Neutrophil (primary cell): ENCODE measurements around the gene HIGD1A.

ENCODE experiments used
- H3K27ac ChIP-seq: fragments of 200-600 bp; sonication (generic); 2 replicates; pipeline ENCODE4 v1.5.1; 2016; ENCODE audit warnings: mild to moderate bottlenecking, moderate library complexity
- H3K27me3 ChIP-seq: fragments of 200-600 bp; sonication (generic); 2 replicates; pipeline ENCODE4 v1.6.0; 2016; ENCODE audit warnings: mild to moderate bottlenecking
- H3K36me3 ChIP-seq: fragments of 200-600 bp; sonication (generic); 2 replicates; pipeline ENCODE4 v1.5.1; 2017
- H3K4me1 ChIP-seq, 2 experiments: fragments of 200-600 bp in 1 of 2; sonication (generic) in 1 of 2; 1 replicate in 1 of 2; 2 replicates in 1 of 2; pipeline versions ENCODE4 v1.5.1 to v1.6.1; 2013 to 2016; ENCODE audit warnings: low read depth in 1 of 2, low read length in 1 of 2, mild to moderate bottlenecking in 1 of 2, moderate library complexity in 1 of 2; ENCODE audit not compliant: control insufficient read depth in 1 of 2, insufficient read depth in 1 of 2
- H3K4me3 ChIP-seq, 2 experiments: fragments of 200-600 bp in 1 of 2; sonication (generic) in 1 of 2; 1 replicate in 1 of 2; 2 replicates in 1 of 2; pipeline ENCODE4 v1.5.1; 2013 to 2016; ENCODE audit warnings: low read depth in 1 of 2, low read length in 1 of 2, mild to moderate bottlenecking in 1 of 2, moderate library complexity in 1 of 2
- H3K9me3 ChIP-seq: fragments of 200-600 bp; sonication (generic); 2 replicates; pipeline ENCODE4 v1.5.1; 2016
- TF ChIP-seq, protein P1 (sequence below): fragments of 200-600 bp; sonication (generic); IDR thresholded peaks from 2 replicates; pipeline ENCODE4 v1.5.1; 2016; ENCODE audit warnings: antibody characterized with exemption

HIGD1A gene

GRCh38 chr3:42771271-42771670 is 33.0 kb downstream of the HIGD1A start:
- H3K27me3 ChIP-seq: no peaks in the 10 kb centered on the region
- H3K4me1 ChIP-seq: peaks cover 26 to 28% of the 10 kb centered on the region in 2 experiments
- peak overlapping the region; percentile 99 for H3K27ac ChIP-seq
- no peaks in the 10 kb centered on the region for H3K9me3 ChIP-seq
- H3K4me3 ChIP-seq: no peak overlapping the region
- H3K36me3 ChIP-seq: no peaks in the 10 kb centered on the region
- TF ChIP-seq, protein P1, sequence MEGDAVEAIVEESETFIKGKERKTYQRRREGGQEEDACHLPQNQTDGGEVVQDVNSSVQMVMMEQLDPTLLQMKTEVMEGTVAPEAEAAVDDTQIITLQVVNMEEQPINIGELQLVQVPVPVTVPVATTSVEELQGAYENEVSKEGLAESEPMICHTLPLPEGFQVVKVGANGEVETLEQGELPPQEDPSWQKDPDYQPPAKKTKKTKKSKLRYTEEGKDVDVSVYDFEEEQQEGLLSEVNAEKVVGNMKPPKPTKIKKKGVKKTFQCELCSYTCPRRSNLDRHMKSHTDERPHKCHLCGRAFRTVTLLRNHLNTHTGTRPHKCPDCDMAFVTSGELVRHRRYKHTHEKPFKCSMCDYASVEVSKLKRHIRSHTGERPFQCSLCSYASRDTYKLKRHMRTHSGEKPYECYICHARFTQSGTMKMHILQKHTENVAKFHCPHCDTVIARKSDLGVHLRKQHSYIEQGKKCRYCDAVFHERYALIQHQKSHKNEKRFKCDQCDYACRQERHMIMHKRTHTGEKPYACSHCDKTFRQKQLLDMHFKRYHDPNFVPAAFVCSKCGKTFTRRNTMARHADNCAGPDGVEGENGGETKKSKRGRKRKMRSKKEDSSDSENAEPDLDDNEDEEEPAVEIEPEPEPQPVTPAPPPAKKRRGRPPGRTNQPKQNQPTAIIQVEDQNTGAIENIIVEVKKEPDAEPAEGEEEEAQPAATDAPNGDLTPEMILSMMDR: no peak

DNA sequence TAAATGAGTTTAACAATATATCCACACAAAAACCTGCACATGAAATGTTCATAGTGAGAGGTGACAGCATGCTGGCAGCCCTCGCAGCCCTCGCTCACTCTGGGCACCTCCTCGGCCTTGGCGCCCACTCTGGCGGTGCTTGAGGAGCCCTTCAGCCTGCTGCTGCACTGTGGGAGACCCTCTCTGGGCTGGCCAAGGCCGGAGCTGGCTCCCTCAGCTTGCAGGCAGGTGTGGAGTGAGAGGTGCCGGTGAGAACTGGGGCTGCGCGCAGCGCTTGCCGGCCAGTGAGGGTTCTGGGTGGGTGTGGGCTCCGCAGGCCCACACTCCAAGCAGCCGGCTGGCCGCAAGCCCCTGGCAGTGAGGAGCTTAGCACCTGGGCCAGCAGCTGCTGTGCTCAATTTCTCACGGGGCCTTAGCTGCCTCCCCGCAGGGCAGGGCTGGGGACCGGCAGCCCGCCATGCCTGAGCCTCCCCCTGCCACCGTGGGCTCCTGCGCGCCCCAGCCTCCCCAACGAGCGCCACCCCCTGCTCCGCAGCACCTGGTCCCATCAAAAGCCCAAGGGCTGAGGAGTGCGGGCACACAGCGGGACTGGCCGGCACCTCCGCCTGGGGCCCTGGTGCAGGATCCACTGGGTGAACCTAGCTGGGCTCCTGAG is 34.7 kb downstream of the HIGD1A start:
- Histone ChIP-seq H3K4me3 (no peak overlapping the region), H3K9me3 (no peaks in the 10 kb centered on the region), H3K4me1 (peaks cover 26 to 33% of the 10 kb centered on the region in 2 experiments), H3K36me3 (no peaks in the 10 kb centered on the region), H3K27ac (no peak overlapping the region), H3K27me3 (no peaks in the 10 kb centered on the region)
- TF ChIP-seq, protein P1: no peak

DNA sequence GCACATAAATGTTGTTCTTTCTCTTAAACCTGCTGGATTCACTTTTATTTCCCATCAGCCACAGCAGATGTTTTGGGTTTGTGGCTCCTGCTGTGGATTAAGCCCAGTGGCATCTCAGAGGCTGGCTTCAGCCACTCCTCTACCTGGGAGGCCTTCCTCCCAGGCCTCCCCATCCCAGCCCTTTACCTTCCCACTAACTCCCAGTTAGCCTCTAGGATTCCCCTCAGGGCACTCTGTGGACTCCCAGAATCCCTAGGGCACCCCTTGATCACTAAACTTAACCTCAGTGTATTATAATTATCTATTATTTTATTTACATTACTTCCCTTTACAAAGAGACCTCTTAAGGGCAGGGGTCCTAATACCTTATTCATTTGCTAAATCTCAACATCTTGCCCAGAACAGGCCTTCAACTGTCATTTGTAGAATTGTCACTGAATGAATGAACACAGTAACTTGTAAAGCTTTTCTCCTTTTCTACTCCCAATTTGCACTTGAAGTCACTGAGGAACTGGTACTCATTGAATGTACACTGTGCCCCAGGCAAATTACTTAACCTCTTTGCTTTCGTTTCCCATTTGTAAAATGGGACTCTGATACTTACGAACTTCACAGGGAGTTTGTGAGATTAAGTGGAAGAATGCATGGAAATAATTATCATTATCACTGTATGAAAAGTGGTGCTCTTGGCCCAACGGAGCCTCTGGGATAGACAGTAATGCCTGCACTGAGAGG is 39.6 kb downstream of the HIGD1A start:
- H3K4me3 ChIP-seq: no peak overlapping the region

GRCh38 chr3:42764115-42764514 is 40.2 kb downstream of the HIGD1A start:
- Histone ChIP-seq H3K36me3 (no peaks in the 10 kb centered on the region), H3K4me1 (peaks cover 32 to 51% of the 10 kb centered on the region in 2 experiments), H3K27ac (no peak overlapping the region), H3K27me3 (no peaks in the 10 kb centered on the region), H3K9me3 (no peaks in the 10 kb centered on the region), H3K4me3 (no peak overlapping the region)
- TF ChIP-seq, protein P1: no peak

More for the DNA sequence above, 39.6 kb downstream of the HIGD1A start:
- no peaks in the 10 kb centered on the region for H3K27me3 ChIP-seq
- H3K27ac ChIP-seq: no peak overlapping the region
- no peaks in the 10 kb centered on the region for H3K9me3 ChIP-seq
- peaks cover 32 to 49% of the 10 kb centered on the region in 2 experiments for H3K4me1 ChIP-seq
- TF ChIP-seq, protein P1: no peak
- H3K36me3 ChIP-seq: no peaks in the 10 kb centered on the region

- Histone ChIP-seq H3K4me3 (no peak overlapping the region), H3K9me3 (no peaks in the 10 kb centered on the region), H3K4me1 (peaks cover 32 to 51% of the 10 kb centered on the region in 2 experiments), H3K36me3 (no peaks in the 10 kb centered on the region), H3K27ac (peak overlapping the region; percentile 91), H3K27me3 (no peaks in the 10 kb centered on the region)
- TF ChIP-seq, protein P1: no peak
Observed at GRCh38 chr3:42763021-42763420, 41.3 kb downstream of the HIGD1A start.
